B cell (primary cell): ENCODE results near the gene HARBI1. TPM values are rescaled to one million over a fixed set of nuclear protein-coding genes. Genes with fewer than 3 reads are reported as not detected.

Source experiments
- ATAC-seq: fragments of 200-7000 bp; cut with Tn5 transposase; one replicate; pipeline ENCODE4 v1.10.0; 2021; ENCODE audit warnings: low read depth, mild to moderate bottlenecking, moderate number of reproducible peaks, moderate library complexity
- CTCF ChIA-PET: fragments of 350-600 bp; sonication (Branson Sonifier 250); formaldehyde crosslinking; loops from one replicate; lab custom pipeline; 2021; ENCODE audit warnings: antibody characterized with exemption, inconsistent platforms; lab: Charles Lee
- POLR2A ChIA-PET: fragments of 350-600 bp; sonication (Branson Sonifier 250); formaldehyde crosslinking; loops from one replicate; lab custom pipeline; 2021; ENCODE audit warnings: antibody characterized with exemption; lab: Charles Lee
- DNase-seq: peaks from one replicate; pipeline ENCODE4 v3.0.0; 2013
- H2AFZ ChIP-seq: 2 replicates; pipeline ENCODE4 v1.6.1; 2012; ENCODE audit warnings: mild to moderate bottlenecking, low read depth, low read length; ENCODE audit not compliant: insufficient read depth, poor library complexity, severe bottlenecking
- H3K27ac ChIP-seq, 2 donors: 1 replicate in 1 of 2; 2 replicates in 1 of 2; pipeline ENCODE4 v1.5.1; 2012 to 2013; ENCODE audit warnings: low read length in 2 of 2, mild to moderate bottlenecking in 2 of 2, moderate library complexity in 1 of 2
- H3K27me3 ChIP-seq, 4 experiments: fragments of 200-600 bp in 1 of 4; sonication (generic) in 1 of 4; replicated peaks in 1 of 4; 1 replicate in 2 of 4; 2 replicates in 2 of 4; pipeline versions ENCODE4 v1.6.1 to v1.7.0; 2013 to 2016; ENCODE audit warnings: low read length in 3 of 4, mild to moderate bottlenecking in 2 of 4, mixed read lengths in 1 of 4, moderate library complexity in 1 of 4; ENCODE audit not compliant: insufficient read depth in 4 of 4, control insufficient read depth in 3 of 4; ENCODE audit errors: control extremely low read depth in 1 of 4
- H3K36me3 ChIP-seq, 2 experiments: replicated peaks in 1 of 2; 1 replicate in 1 of 2; 2 replicates in 1 of 2; pipeline versions ENCODE4 v1.6.1 to v1.7.1; 2013; ENCODE audit warnings: low read length in 1 of 2; ENCODE audit not compliant: insufficient read depth in 2 of 2, control insufficient read depth in 1 of 2; ENCODE audit errors: control extremely low read depth in 1 of 2, extremely low read depth in 1 of 2
- H3K4me1 ChIP-seq, 2 donors: fragments of 200-600 bp in 1 of 2; sonication (generic) in 1 of 2; 1 replicate in 1 of 2; 2 replicates in 1 of 2; pipeline versions ENCODE4 v1.5.1 to v1.6.1; 2013 to 2017; ENCODE audit warnings: low read length in 2 of 2; ENCODE audit not compliant: control insufficient read depth in 2 of 2, insufficient read depth in 2 of 2
- H3K4me2 ChIP-seq: replicated peaks from 2 replicates; pipeline ENCODE3; 2012; ENCODE audit warnings: mild to moderate bottlenecking, low read depth, low read length; ENCODE audit not compliant: poor library complexity, severe bottlenecking
- H3K4me3 ChIP-seq, 5 experiments: fragments of 200-600 bp in 1 of 5; sonication (generic) in 1 of 5; 1 replicate in 3 of 5; 2 replicates in 2 of 5; pipeline versions ENCODE4 v1.5.1 to v1.7.0; 2011 to 2016; ENCODE audit warnings: low read length in 4 of 5, mild to moderate bottlenecking in 4 of 5, low read depth in 2 of 5, control low read depth in 1 of 5, moderate library complexity in 1 of 5; ENCODE audit not compliant: insufficient read depth in 1 of 5; ENCODE audit errors: control extremely low read depth in 1 of 5, extremely low read depth in 1 of 5
- H3K79me2 ChIP-seq: fragments of 200-600 bp; sonication (generic); one replicate; pipeline ENCODE4 v1.6.0; 2016; ENCODE audit warnings: low read length; ENCODE audit not compliant: control insufficient read depth, insufficient read depth
- H3K9ac ChIP-seq: fragments of 200-600 bp; sonication (generic); 2 replicates; pipeline ENCODE4 v1.6.1; 2017; ENCODE audit warnings: mild to moderate bottlenecking, low read length, moderate library complexity
- H3K9me3 ChIP-seq, 3 donors: one replicate each; pipeline versions ENCODE4 v1.6.1 to v1.7.1; 2013; ENCODE audit warnings: low read length in 2 of 3; ENCODE audit not compliant: control insufficient read depth in 2 of 3, insufficient read depth in 1 of 3; ENCODE audit errors: control extremely low read depth in 1 of 3
- H4K20me1 ChIP-seq: 2 replicates; pipeline ENCODE4 v1.6.0; 2012; ENCODE audit warnings: mild to moderate bottlenecking, low read length; ENCODE audit not compliant: insufficient read depth, control insufficient read depth, poor library complexity, severe bottlenecking
- H3K27ac Mint-ChIP-seq: one replicate; pipeline ENCODE4 v1.8.0; 2021; ENCODE audit warnings: mixed read lengths
- H3K27me3 Mint-ChIP-seq: one replicate; pipeline ENCODE4 v1.8.0; 2021; ENCODE audit warnings: mixed read lengths
- H3K4me1 Mint-ChIP-seq: one replicate; pipeline ENCODE4 v1.8.0; 2021; ENCODE audit warnings: mixed read lengths
- H3K4me3 Mint-ChIP-seq: one replicate; pipeline ENCODE4 v1.8.0; 2021; ENCODE audit warnings: mixed read lengths
- H3K9me3 Mint-ChIP-seq: one replicate; pipeline ENCODE4 v1.8.0; 2022; ENCODE audit warnings: mixed read lengths; ENCODE audit not compliant: insufficient read depth
- EZH2 ChIP-seq: IDR thresholded peaks from 2 replicates; pipeline ENCODE4 v1.6.1; 2012; ENCODE audit warnings: borderline replicate concordance, low read depth, mild to moderate bottlenecking, moderate library complexity, low read length; ENCODE audit not compliant: insufficient read depth, poor library complexity, severe bottlenecking
- WGBS: methylation state at CpG from one replicate; pipeline ENCODE4 v1.1.5; 2013; ENCODE audit warnings: missing lambda C conversion rate; ENCODE audit not compliant: insufficient coverage; 5-methylcytosine and 5-hydroxymethylcytosine counted together
- intact Hi-C: fragments of 100-400 bp; cut with micrococcal nuclease; formaldehyde crosslinking; loops from one replicate; pipeline ENCODE4 v1.10.0; 2022
- polyA plus RNA-seq: library from polyadenylated mRNA; depleted of rRNA; stranded (reverse); fragments of >200 nt; gene quantifications from 2 replicates; pipeline ENCODE4 v1.2.3, GENCODE V29; 2012
- total RNA-seq, 2 donors: library from RNA; stranded (reverse); fragments of 120-200 nt in 1 of 2; gene quantifications; 1 replicate in 1 of 2; 2 replicates in 1 of 2; pipeline versions ENCODE4 v1.2.3 to v1.2.4, GENCODE V29; 2013 to 2022
- TF ChIP-seq, protein P1 (sequence below): fragments of 200-600 bp; IDR thresholded peaks from one replicate; pipeline ENCODE4 v1.8.0; 2022; ENCODE audit warnings: antibody characterized with exemption, mild to moderate bottlenecking

The HARBI1 gene
- total and polyA plus RNA-seq, 2 donors (not counting 1 experiment from before 2014, with no cell fraction given), result 7.7 to 8.0 TPM

DNA sequence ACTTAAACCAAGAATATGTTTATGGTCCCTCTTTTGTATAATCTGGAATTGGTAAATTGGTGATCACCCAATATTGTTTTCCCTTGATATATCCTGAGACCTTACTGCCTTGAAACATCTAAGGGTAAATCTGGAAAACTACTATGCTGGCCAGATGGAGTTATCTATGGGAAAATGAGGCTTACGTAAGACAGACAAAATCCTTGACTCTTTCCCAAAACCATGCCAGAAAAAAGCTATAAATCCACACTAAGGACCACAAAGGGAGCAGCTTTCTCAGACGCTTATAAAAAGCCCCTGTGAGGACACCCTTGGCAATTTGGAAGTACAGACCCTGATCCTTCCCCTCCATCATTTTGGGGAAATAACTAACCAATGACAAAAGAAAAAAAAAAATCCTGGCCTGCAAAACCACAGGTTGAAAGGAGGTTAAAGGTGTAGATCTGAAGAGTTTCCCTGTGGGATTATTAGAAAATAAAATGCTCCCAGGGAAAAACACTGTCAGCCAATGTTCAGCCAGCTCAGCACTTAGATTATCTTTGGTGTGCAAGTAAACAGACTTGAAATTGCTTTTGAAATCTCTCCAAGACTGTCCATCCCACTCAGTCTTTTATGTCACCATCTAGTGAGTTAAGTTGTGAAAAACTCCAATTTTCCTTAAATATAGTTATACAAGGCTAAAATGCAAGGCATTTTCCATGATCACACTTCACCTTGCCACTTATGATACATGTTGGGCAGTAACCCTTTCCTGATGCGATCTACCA lies 16.6 kb downstream of the HARBI1 start:
- no peak overlapping the region for H3K27ac ChIP-seq
- H3K9ac ChIP-seq, result no peak overlapping the region
- ChIA-PET POLR2A (no interaction called here), CTCF (no interaction called here)
- no peaks in the 10 kb centered on the region for H3K27me3 ChIP-seq
- H2AFZ ChIP-seq, result no peak overlapping the region
- intact Hi-C loops, result no loop called here
- H4K20me1 ChIP-seq, result no peaks in the 10 kb centered on the region
- no peak overlapping the region for H3K4me2 ChIP-seq
- peaks cover 0 to 9% (median 8%) of the 10 kb centered on the region in 3 donors for H3K9me3 ChIP-seq
- peaks cover 9% of the 10 kb centered on the region for H3K4me1 Mint-ChIP-seq
- no peak overlapping the region for H3K4me3 Mint-ChIP-seq
- no peaks in the 10 kb centered on the region for H3K36me3 ChIP-seq
- no peak for DNase-seq
- ATAC-seq, result no peak
- H3K79me2 ChIP-seq, result no peaks in the 10 kb centered on the region
- peaks cover 9% of the 10 kb centered on the region in 2 donors for H3K4me1 ChIP-seq
- no peaks in the 10 kb centered on the region for H3K27me3 Mint-ChIP-seq
- no peak overlapping the region for H3K27ac Mint-ChIP-seq
- TF ChIP-seq, protein P1, sequence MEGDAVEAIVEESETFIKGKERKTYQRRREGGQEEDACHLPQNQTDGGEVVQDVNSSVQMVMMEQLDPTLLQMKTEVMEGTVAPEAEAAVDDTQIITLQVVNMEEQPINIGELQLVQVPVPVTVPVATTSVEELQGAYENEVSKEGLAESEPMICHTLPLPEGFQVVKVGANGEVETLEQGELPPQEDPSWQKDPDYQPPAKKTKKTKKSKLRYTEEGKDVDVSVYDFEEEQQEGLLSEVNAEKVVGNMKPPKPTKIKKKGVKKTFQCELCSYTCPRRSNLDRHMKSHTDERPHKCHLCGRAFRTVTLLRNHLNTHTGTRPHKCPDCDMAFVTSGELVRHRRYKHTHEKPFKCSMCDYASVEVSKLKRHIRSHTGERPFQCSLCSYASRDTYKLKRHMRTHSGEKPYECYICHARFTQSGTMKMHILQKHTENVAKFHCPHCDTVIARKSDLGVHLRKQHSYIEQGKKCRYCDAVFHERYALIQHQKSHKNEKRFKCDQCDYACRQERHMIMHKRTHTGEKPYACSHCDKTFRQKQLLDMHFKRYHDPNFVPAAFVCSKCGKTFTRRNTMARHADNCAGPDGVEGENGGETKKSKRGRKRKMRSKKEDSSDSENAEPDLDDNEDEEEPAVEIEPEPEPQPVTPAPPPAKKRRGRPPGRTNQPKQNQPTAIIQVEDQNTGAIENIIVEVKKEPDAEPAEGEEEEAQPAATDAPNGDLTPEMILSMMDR, result no peak
- no peak for TF ChIP-seq EZH2
- no CpG with 5 or more reads among the region's 3 CpGs for WGBS
- peaks cover 4% of the 10 kb centered on the region for H3K9me3 Mint-ChIP-seq
- no peak overlapping the region for H3K4me3 ChIP-seq
